ENCODE measurements around the gene MS4A5. TPM values are rescaled to one million over a fixed set of nuclear protein-coding genes. Genes with fewer than 3 reads are reported as not detected.
A peak's percentile ranks its signal among the peaks of the same experiment; 100 is the strongest.

Gene MS4A5
- total RNA-seq, 1 donor from 2014 or later = not detected

GRCh38 chr11:60469723-60470122 is 40.4 kb downstream of the MS4A5 start:
- Mint-ChIP-seq H3K27ac (ENCODE audit: unreplicated experiment) (no peak overlapping the region), H3K4me1 (ENCODE audit: unreplicated experiment) (peaks cover 2% of the 10 kb centered on the region), H3K9me3 (ENCODE audit: unreplicated experiment) (no peaks in the 10 kb centered on the region), H3K36me3 (ENCODE audit: low read depth, unreplicated experiment) (no peaks in the 10 kb centered on the region), H3K4me3 (ENCODE audit: unreplicated experiment) (no peak overlapping the region), H3K27me3 (ENCODE audit: unreplicated experiment) (no peaks in the 10 kb centered on the region)
- no peak for TF ChIP-seq CTCF (IDR thresholded peaks at IDR 0.05; ENCODE audit: unreplicated experiment)
- DNase-seq (ENCODE audit: low spot score) = no peak

GRCh38 chr11:60477035-60477445 is 47.7 kb downstream of the MS4A5 start:
- Mint-ChIP-seq H3K27me3 (ENCODE audit: unreplicated experiment) (no peaks in the 10 kb centered on the region), H3K27ac (ENCODE audit: unreplicated experiment) (no peak overlapping the region), H3K4me1 (ENCODE audit: unreplicated experiment) (no peaks in the 10 kb centered on the region), H3K9me3 (ENCODE audit: unreplicated experiment) (no peaks in the 10 kb centered on the region), H3K4me3 (ENCODE audit: unreplicated experiment) (no peak overlapping the region), H3K36me3 (ENCODE audit: low read depth, unreplicated experiment) (no peaks in the 10 kb centered on the region)
- no peak for DNase-seq (ENCODE audit: low spot score)
- TF ChIP-seq CTCF (IDR thresholded peaks at IDR 0.05; ENCODE audit: unreplicated experiment) = no peak

GRCh38 chr11:60482361-60482760 is 53.0 kb downstream of the MS4A5 start:
- H3K4me3 Mint-ChIP-seq (ENCODE audit: unreplicated experiment) = no peak overlapping the region
- H3K27ac Mint-ChIP-seq (ENCODE audit: unreplicated experiment) = no peak overlapping the region
- no peak for TF ChIP-seq CTCF (IDR thresholded peaks at IDR 0.05; ENCODE audit: unreplicated experiment)
- no peaks in the 10 kb centered on the region for H3K27me3 Mint-ChIP-seq (ENCODE audit: unreplicated experiment)
- no peak for DNase-seq (ENCODE audit: low spot score)
- H3K4me1 Mint-ChIP-seq (ENCODE audit: unreplicated experiment) = no peaks in the 10 kb centered on the region
- no peaks in the 10 kb centered on the region for H3K36me3 Mint-ChIP-seq (ENCODE audit: low read depth, unreplicated experiment)
- no peaks in the 10 kb centered on the region for H3K9me3 Mint-ChIP-seq (ENCODE audit: unreplicated experiment)

DNA sequence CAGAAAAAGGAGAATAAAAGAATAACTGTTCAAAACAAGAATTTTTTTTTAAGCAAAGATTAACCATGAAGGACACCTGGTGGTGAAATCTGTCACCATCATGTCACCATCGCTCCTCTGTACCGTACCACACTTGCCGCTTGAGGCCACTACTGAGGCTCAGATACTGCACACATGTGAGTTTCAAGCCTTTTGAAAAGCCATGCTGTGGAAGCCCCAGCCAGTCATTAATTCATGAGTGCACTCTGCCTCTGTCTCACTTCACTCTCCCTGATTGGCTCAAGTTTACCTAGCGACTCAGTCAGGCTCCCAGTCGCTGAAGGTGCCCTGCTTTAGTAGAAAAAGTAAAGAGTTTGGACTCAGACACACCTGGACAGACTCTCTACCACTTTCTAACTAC is 56.6 kb downstream of the MS4A5 start:
- Mint-ChIP-seq H3K9me3 (ENCODE audit: unreplicated experiment) (no peaks in the 10 kb centered on the region), H3K4me3 (ENCODE audit: unreplicated experiment) (no peak overlapping the region), H3K27ac (ENCODE audit: unreplicated experiment) (no peak overlapping the region), H3K4me1 (ENCODE audit: unreplicated experiment) (no peaks in the 10 kb centered on the region), H3K36me3 (ENCODE audit: low read depth, unreplicated experiment) (no peaks in the 10 kb centered on the region), H3K27me3 (ENCODE audit: unreplicated experiment) (no peaks in the 10 kb centered on the region)
- DNase-seq (ENCODE audit: low spot score) = peak; percentile 31
- TF ChIP-seq CTCF (IDR thresholded peaks at IDR 0.05; ENCODE audit: unreplicated experiment) = peak; percentile 64

GRCh38 chr11:60492488-60493009 is 63.2 kb downstream of the MS4A5 start, which contains the start of gene MS4A12:
Gene MS4A12 (plus strand): TSS chr11:60492778. CDS start chr11:60497319, 4,541 bp downstream.
- no peaks in the 10 kb centered on the region for H3K4me1 Mint-ChIP-seq (ENCODE audit: unreplicated experiment)
- no peak for DNase-seq (ENCODE audit: low spot score)
- H3K27me3 Mint-ChIP-seq (ENCODE audit: unreplicated experiment) = no peaks in the 10 kb centered on the region
- H3K4me3 Mint-ChIP-seq (ENCODE audit: unreplicated experiment) = no peak within 1 kb of the TSS
- H3K36me3 Mint-ChIP-seq (ENCODE audit: low read depth, unreplicated experiment) = no peaks in the 10 kb centered on the region
- no peak within 1 kb of the TSS for H3K27ac Mint-ChIP-seq (ENCODE audit: unreplicated experiment)
- no peak for TF ChIP-seq CTCF (IDR thresholded peaks at IDR 0.05; ENCODE audit: unreplicated experiment)
- H3K9me3 Mint-ChIP-seq (ENCODE audit: unreplicated experiment) = no peaks in the 10 kb centered on the region
